HG03064 (cell line): ENCODE results near the gene LANCL2.
"Not testable (repeated sequence)": the region's sequence is repeated elsewhere in the genome, so short reads cannot be mapped to it uniquely, and the experiment has no call there.

Experiments used
- ATAC-seq: cut with Tn5 transposase; IDR thresholded peaks from one replicate; pipeline ENCODE4 v1.9.1; 2021; ENCODE audit warnings: low read depth; ENCODE audit not compliant: unreplicated experiment

LANCL2 gene

GRCh38 chr7:55465691-55466090, 100.6 kb downstream of the LANCL2 start:
- no peak for ATAC-seq

- ATAC-seq = no peak
These were observed 102.0 kb downstream of the LANCL2 start for GRCh38 chr7:55467047-55467593.

- ATAC-seq = no peak
These were observed 103.4 kb downstream of the LANCL2 start for GRCh38 chr7:55468495-55468894.

- no peak for ATAC-seq
These were observed 104.1 kb downstream of the LANCL2 start for GRCh38 chr7:55469271-55469681.

- no peak for ATAC-seq
These were observed 104.6 kb downstream of the LANCL2 start for GRCh38 chr7:55469721-55470120.

- no peak for ATAC-seq
These were observed 105.1 kb downstream of the LANCL2 start for GRCh38 chr7:55470261-55470660.

- ATAC-seq = not testable (repeated sequence)
These were observed 106.5 kb downstream of the LANCL2 start for GRCh38 chr7:55471594-55471993.

GRCh38 chr7:55472406-55472805, 107.3 kb downstream of the LANCL2 start:
- ATAC-seq = not testable (repeated sequence)

- ATAC-seq = no peak
These were observed 108.0 kb downstream of the LANCL2 start for GRCh38 chr7:55472928-55473725.

- no peak for ATAC-seq
These were observed 108.8 kb downstream of the LANCL2 start for GRCh38 chr7:55473932-55474331.

- ATAC-seq = no peak
These were observed 110.1 kb downstream of the LANCL2 start for GRCh38 chr7:55474944-55475854.

GRCh38 chr7:55475855-55476803, 111.0 kb downstream of the LANCL2 start:
- ATAC-seq = no peak

GRCh38 chr7:55476852-55477780, 112.0 kb downstream of the LANCL2 start:
- no peak for ATAC-seq

GRCh38 chr7:55477781-55478374, 112.7 kb downstream of the LANCL2 start:
- no peak for ATAC-seq

- no peak for ATAC-seq
These were observed 113.6 kb downstream of the LANCL2 start for GRCh38 chr7:55478700-55479099.

- no peak for ATAC-seq
These were observed 116.0 kb downstream of the LANCL2 start for GRCh38 chr7:55481155-55481554.

- no peak for ATAC-seq
These were observed 117.9 kb downstream of the LANCL2 start for GRCh38 chr7:55483046-55483445.
